ENCODE measurements around the gene ITPKB.
"Not testable (repeated sequence)": the region's sequence is repeated elsewhere in the genome, so short reads cannot be mapped to it uniquely, and the experiment has no call there.

- TF ChIP-seq CTCF, EZH2 (IDR thresholded peaks at IDR 0.05): not testable (repeated sequence)
Observed at GRCh38 chr1:226747519-226748263, 8.6 kb upstream of the ITPKB start.
